ENCODE data around the gene NOC2L.
"Not testable (repeated sequence)": the region's sequence is repeated elsewhere in the genome, so short reads cannot be mapped to it uniquely, and the experiment has no call there.

NOC2L gene

GRCh38 chr1:902802-903201 lies 56.3 kb downstream of the NOC2L start:
- TF ChIP-seq CTCF (IDR thresholded peaks at IDR 0.05; ENCODE audit: low read depth, low read length) = no peak

GRCh38 chr1:901108-901859 lies 57.8 kb downstream of the NOC2L start:
- no peak for DNase-seq (ENCODE audit: extremely low read depth, low read depth)
- TF ChIP-seq CTCF (IDR thresholded peaks at IDR 0.05; ENCODE audit: low read depth, low read length) = no peak

More at GRCh38 chr1:902802-903201, 56.3 kb downstream of the NOC2L start:
- DNase-seq (ENCODE audit: extremely low read depth, low read depth) = no peak

- no peak for DNase-seq (ENCODE audit: extremely low read depth, low read depth)
- TF ChIP-seq CTCF (IDR thresholded peaks at IDR 0.05; ENCODE audit: low read depth, low read length) = no peak
These were observed 59.3 kb downstream of the NOC2L start for GRCh38 chr1:899636-900317.

- DNase-seq (ENCODE audit: extremely low read depth, low read depth) = not testable (repeated sequence)
These were observed 61.1 kb downstream of the NOC2L start for GRCh38 chr1:897951-898350.

- TF ChIP-seq CTCF (IDR thresholded peaks at IDR 0.05; ENCODE audit: low read depth, low read length) = no peak
- no peak for DNase-seq (ENCODE audit: extremely low read depth, low read depth)
These were observed 61.8 kb downstream of the NOC2L start for GRCh38 chr1:897226-897625.

Measured in AG09319 (cell line).